ENCODE data around the gene TNFRSF6B.

- TF ChIP-seq CTCF (conservative IDR thresholded peaks at IDR 0.05; ENCODE audit: low read length), result no peak
- TF ChIP-seq EZH2phosphoT487 (IDR thresholded peaks at IDR 0.05; ENCODE audit: borderline replicate concordance), result no peak
These were observed 23.8 kb upstream of the TNFRSF6B start for GRCh38 chr20:63672666-63673065.

Data from Loucy (cell line).